Activated B cell treated with CpG ODN at 0.5 μM for 24 hours (primary cell): ENCODE measurements around the gene SLC38A3. TPM values are rescaled to one million over a fixed set of nuclear protein-coding genes. Genes with fewer than 3 reads are reported as not detected.

Experiments used
- ATAC-seq: fragments of 200-7000 bp; cut with Tn5 transposase; one replicate; pipeline ENCODE4 v1.10.0; 2021; ENCODE audit warnings: low read depth, mild to moderate bottlenecking, moderate library complexity
- CTCF ChIA-PET: fragments of 350-600 bp; sonication (Branson Sonifier 250); formaldehyde crosslinking; loops from one replicate; lab custom pipeline; 2021; ENCODE audit warnings: antibody characterized with exemption; lab: Charles Lee
- POLR2A ChIA-PET: fragments of 350-600 bp; sonication (Branson Sonifier 250); formaldehyde crosslinking; loops from one replicate; lab custom pipeline; 2021; ENCODE audit warnings: antibody characterized with exemption; lab: Charles Lee
- DNase-seq: peaks from one replicate; pipeline ENCODE4 v3.0.0; 2022
- H3K27ac Mint-ChIP-seq: one replicate; pipeline ENCODE4 v1.8.0; 2020; ENCODE audit warnings: mixed read lengths
- H3K27me3 Mint-ChIP-seq: one replicate; pipeline ENCODE4 v1.8.0; 2021; ENCODE audit warnings: mixed read lengths
- H3K36me3 Mint-ChIP-seq: one replicate; pipeline ENCODE4 v1.8.0; 2021; ENCODE audit warnings: low read depth, mixed read lengths
- H3K4me1 Mint-ChIP-seq: one replicate; pipeline ENCODE4 v1.8.0; 2021; ENCODE audit warnings: mixed read lengths
- H3K4me3 Mint-ChIP-seq: one replicate; pipeline ENCODE4 v1.8.0; 2020; ENCODE audit warnings: mild to moderate bottlenecking, mixed read lengths
- H3K9me3 Mint-ChIP-seq: one replicate; pipeline ENCODE4 v1.8.0; 2020; ENCODE audit warnings: mixed read lengths
- CTCF ChIP-seq: fragments of 200-600 bp; IDR thresholded peaks from one replicate; pipeline ENCODE4 v1.8.0; 2022; ENCODE audit warnings: antibody characterized with exemption, mild to moderate bottlenecking
- intact Hi-C: fragments of 100-400 bp; cut with micrococcal nuclease; formaldehyde crosslinking; loops from one replicate; pipeline ENCODE4 v1.15.1; 2024
- total RNA-seq: library from RNA; stranded (reverse); gene quantifications from 2 replicates; pipeline ENCODE4 v1.2.3, GENCODE V29; 2022

SLC38A3 gene
- total RNA-seq, 1 donor from 2014 or later = not detected

GRCh38 chr3:50245251-50245745 lies 40.2 kb downstream of the SLC38A3 start:
- intact Hi-C loops = no loop called here
- H3K36me3 Mint-ChIP-seq = peaks cover 21% of the 10 kb centered on the region
- H3K4me3 Mint-ChIP-seq = peak overlapping the region; percentile 75
- TF ChIP-seq CTCF = no peak
- peaks cover 85% of the 10 kb centered on the region for H3K4me1 Mint-ChIP-seq
- no peaks in the 10 kb centered on the region for H3K27me3 Mint-ChIP-seq
- H3K27ac Mint-ChIP-seq = peak overlapping the region; percentile 94
- ChIA-PET CTCF (interaction anchor here (10.5 kb wide), 1 partner anchor 17 kb away, joined by 76 read pairs; no protein-coding TSS in a partner anchor), POLR2A (interaction anchor here (0.6 to 4.6 kb wide), 2 partner anchors 17 to 71 kb away, joined by 3 to 49 read pairs; no protein-coding TSS in a partner anchor)
- ATAC-seq (no peak), DNase-seq (no peak)
- H3K9me3 Mint-ChIP-seq = no peaks in the 10 kb centered on the region

- Mint-ChIP-seq H3K4me1 (peaks cover 88% of the 10 kb centered on the region), H3K4me3 (peak overlapping the region; percentile 75), H3K9me3 (no peaks in the 10 kb centered on the region), H3K27me3 (no peaks in the 10 kb centered on the region), H3K27ac (peak overlapping the region; percentile 94), H3K36me3 (peaks cover 25% of the 10 kb centered on the region)
- CTCF ChIA-PET = interaction anchor here (0.5 to 5.2 kb wide), 12 partner anchors 10 to 458 kb away, joined by 3 to 104 read pairs (median 4); partner anchors contain the start of gene GNAI2
- peak; percentile 95 for DNase-seq
- ATAC-seq = peak; percentile 72
- POLR2A ChIA-PET = interaction anchor here (1.0 to 4.6 kb wide), 5 partner anchors 10 to 51 kb away, joined by 3 to 49 read pairs (median 7); partner anchors contain the start of gene GNAI2
- intact Hi-C loops = loop anchor here (1.0 kb wide), 5 partner anchors 8 to 52 kb away; no protein-coding TSS in a partner anchor
- peak; percentile 79 for TF ChIP-seq CTCF
Observed at GRCh38 chr3:50245831-50246516, 40.9 kb downstream of the SLC38A3 start.

- TF ChIP-seq CTCF = no peak
- peak overlapping the region; percentile 75 for H3K4me3 Mint-ChIP-seq
- H3K9me3 Mint-ChIP-seq = no peaks in the 10 kb centered on the region
- ChIA-PET POLR2A (interaction anchor here (0.6 to 4.6 kb wide), 7 partner anchors 10 to 52 kb away, joined by 3 to 49 read pairs (median 4); partner anchors contain the start of gene GNAI2), CTCF (interaction anchor here (0.5 to 5.2 kb wide), 13 partner anchors 9 to 458 kb away, joined by 3 to 104 read pairs (median 4); partner anchors contain the start of gene GNAI2)
- no peaks in the 10 kb centered on the region for H3K27me3 Mint-ChIP-seq
- peak overlapping the region; percentile 94 for H3K27ac Mint-ChIP-seq
- DNase-seq = no peak
- intact Hi-C loops = loop anchor here (1.0 kb wide), 5 partner anchors 8 to 52 kb away; no protein-coding TSS in a partner anchor
- H3K4me1 Mint-ChIP-seq = peaks cover 88% of the 10 kb centered on the region
- peaks cover 26% of the 10 kb centered on the region for H3K36me3 Mint-ChIP-seq
- peak; percentile 35 for ATAC-seq
Observed at GRCh38 chr3:50246517-50246954, 41.5 kb downstream of the SLC38A3 start.

- H3K9me3 Mint-ChIP-seq = no peaks in the 10 kb centered on the region
- TF ChIP-seq CTCF = no peak
- no peak for DNase-seq
- ATAC-seq = no peak
- no peaks in the 10 kb centered on the region for H3K27me3 Mint-ChIP-seq
- ChIA-PET POLR2A (interaction anchor here (0.6 to 4.6 kb wide), 3 partner anchors 12 to 20 kb away, joined by 3 to 49 read pairs (median 47); partner anchors contain the start of gene GNAI2), CTCF (interaction anchor here (0.8 to 5.2 kb wide), 4 partner anchors 8 to 54 kb away, joined by 3 to 104 read pairs (median 24); no protein-coding TSS in a partner anchor)
- peaks cover 39% of the 10 kb centered on the region for H3K36me3 Mint-ChIP-seq
- peak overlapping the region; percentile 54 for H3K27ac Mint-ChIP-seq
- H3K4me3 Mint-ChIP-seq = peak overlapping the region; percentile 26
- peaks cover 70% of the 10 kb centered on the region for H3K4me1 Mint-ChIP-seq
- intact Hi-C loops = no loop called here
Observed at GRCh38 chr3:50248387-50248786, 43.3 kb downstream of the SLC38A3 start.
